Measurements from ENCODE around the gene DLGAP1. TPM values are rescaled to one million over a fixed set of nuclear protein-coding genes. Genes with fewer than 3 reads are reported as not detected.

The DLGAP1 gene
- total and polyA plus RNA-seq, 10 of the 15 experiments (the other 5 are each of a cell fraction or from before 2014, with no cell fraction given) = 0.23 to 27.6 (median 1.9) TPM

GRCh38 chr18:3525870-3526420, 929.2 kb downstream of the DLGAP1 start (continued):
- TF ChIP-seq CUX1 (IDR thresholded peaks at IDR 0.05; ENCODE audit: insufficient replicate concordance, low read depth, low read length) = peak; percentile 70
- peak; percentile 38; the same call in 1 of the 2 replicates for TF ChIP-seq SREBF1 (IDR thresholded peaks at IDR 0.05; ENCODE audit: low read length)
- TF ChIP-seq, protein P1, sequence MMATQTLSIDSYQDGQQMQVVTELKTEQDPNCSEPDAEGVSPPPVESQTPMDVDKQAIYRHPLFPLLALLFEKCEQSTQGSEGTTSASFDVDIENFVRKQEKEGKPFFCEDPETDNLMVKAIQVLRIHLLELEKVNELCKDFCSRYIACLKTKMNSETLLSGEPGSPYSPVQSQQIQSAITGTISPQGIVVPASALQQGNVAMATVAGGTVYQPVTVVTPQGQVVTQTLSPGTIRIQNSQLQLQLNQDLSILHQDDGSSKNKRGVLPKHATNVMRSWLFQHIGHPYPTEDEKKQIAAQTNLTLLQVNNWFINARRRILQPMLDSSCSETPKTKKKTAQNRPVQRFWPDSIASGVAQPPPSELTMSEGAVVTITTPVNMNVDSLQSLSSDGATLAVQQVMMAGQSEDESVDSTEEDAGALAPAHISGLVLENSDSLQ (IDR thresholded peaks at IDR 0.05) = no peak
- TF ChIP-seq ETV6 (conservative IDR thresholded peaks at IDR 0.05 in 1 of 2, IDR thresholded peaks at IDR 0.05 in 1 of 2; ENCODE audit: borderline replicate concordance in 1 of 2, low read depth in 1 of 2) = peak in 1 of 2 experiments; percentile 96; a peak in 2 of 4 replicates
- TF ChIP-seq BHLHE40 (IDR thresholded peaks at IDR 0.05; ENCODE audit: borderline replicate concordance in 1 of 2, low read depth in 2 of 2, low read length in 1 of 2) = peak; percentile 12 to 67; a peak in 3 of 4 replicates
- peak; percentile 47; the same call in 1 of the 2 replicates for TF ChIP-seq CHD2 (IDR thresholded peaks at IDR 0.05; ENCODE audit: borderline replicate concordance, low read depth, low read length)
- TF ChIP-seq SMC3 (IDR thresholded peaks at IDR 0.05; ENCODE audit: borderline replicate concordance, low read length) = 0 out of 2 replicates have a peak, but pooled peaks have one; percentile 4
- TF ChIP-seq POU2F2 (IDR thresholded peaks at IDR 0.05; ENCODE audit: borderline replicate concordance, low read depth, low read length) = peak; percentile 73; the same call in 1 of the 3 replicates
- TF ChIP-seq RELA (IDR thresholded peaks at IDR 0.05; ENCODE audit: borderline replicate concordance, partially characterized antibody) = peak; percentile 8
- TF ChIP-seq BCL11A (IDR thresholded peaks at IDR 0.05; ENCODE audit: low read depth, low read length) = peak; percentile 68
- peak; percentile 89; the same call in 1 of the 2 replicates for TF ChIP-seq ESRRA (IDR thresholded peaks at IDR 0.05; ENCODE audit: low read length)
- TF ChIP-seq ZNF24 (IDR thresholded peaks at IDR 0.05) = peak; percentile 87
- TF ChIP-seq, protein P2, sequence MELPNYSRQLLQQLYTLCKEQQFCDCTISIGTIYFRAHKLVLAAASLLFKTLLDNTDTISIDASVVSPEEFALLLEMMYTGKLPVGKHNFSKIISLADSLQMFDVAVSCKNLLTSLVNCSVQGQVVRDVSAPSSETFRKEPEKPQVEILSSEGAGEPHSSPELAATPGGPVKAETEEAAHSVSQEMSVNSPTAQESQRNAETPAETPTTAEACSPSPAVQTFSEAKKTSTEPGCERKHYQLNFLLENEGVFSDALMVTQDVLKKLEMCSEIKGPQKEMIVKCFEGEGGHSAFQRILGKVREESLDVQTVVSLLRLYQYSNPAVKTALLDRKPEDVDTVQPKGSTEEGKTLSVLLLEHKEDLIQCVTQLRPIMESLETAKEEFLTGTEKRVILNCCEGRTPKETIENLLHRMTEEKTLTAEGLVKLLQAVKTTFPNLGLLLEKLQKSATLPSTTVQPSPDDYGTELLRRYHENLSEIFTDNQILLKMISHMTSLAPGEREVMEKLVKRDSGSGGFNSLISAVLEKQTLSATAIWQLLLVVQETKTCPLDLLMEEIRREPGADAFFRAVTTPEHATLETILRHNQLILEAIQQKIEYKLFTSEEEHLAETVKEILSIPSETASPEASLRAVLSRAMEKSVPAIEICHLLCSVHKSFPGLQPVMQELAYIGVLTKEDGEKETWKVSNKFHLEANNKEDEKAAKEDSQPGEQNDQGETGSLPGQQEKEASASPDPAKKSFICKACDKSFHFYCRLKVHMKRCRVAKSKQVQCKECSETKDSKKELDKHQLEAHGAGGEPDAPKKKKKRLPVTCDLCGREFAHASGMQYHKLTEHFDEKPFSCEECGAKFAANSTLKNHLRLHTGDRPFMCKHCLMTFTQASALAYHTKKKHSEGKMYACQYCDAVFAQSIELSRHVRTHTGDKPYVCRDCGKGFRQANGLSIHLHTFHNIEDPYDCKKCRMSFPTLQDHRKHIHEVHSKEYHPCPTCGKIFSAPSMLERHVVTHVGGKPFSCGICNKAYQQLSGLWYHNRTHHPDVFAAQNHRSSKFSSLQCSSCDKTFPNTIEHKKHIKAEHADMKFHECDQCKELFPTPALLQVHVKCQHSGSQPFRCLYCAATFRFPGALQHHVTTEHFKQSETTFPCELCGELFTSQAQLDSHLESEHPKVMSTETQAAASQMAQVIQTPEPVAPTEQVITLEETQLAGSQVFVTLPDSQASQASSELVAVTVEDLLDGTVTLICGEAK (IDR thresholded peaks at IDR 0.05; ENCODE audit: borderline replicate concordance) = no peak
- no peak for TF ChIP-seq SMAD5 (IDR thresholded peaks at IDR 0.05; ENCODE audit: low read depth)
- TF ChIP-seq SKIL (IDR thresholded peaks at IDR 0.05; ENCODE audit: low read depth, poor library complexity, severe bottlenecking) = peak; percentile 93
